A673 (cell line): ENCODE results near the gene NDOR1.

Experiments used
- CTCF ChIP-seq: fragments of 300-800, 200-600 bp; sonication (generic); conservative IDR thresholded peaks from 2 replicates; pipeline ENCODE4 v1.5.1; 2017; ENCODE audit warnings: low read depth, mild to moderate bottlenecking, antibody characterized with exemption, low read length, moderate library complexity, mixed read lengths
- EZH2 ChIP-seq: fragments of 200-600 bp; sonication (generic); IDR thresholded peaks from 2 replicates; pipeline ENCODE4 v1.6.1; 2017; ENCODE audit warnings: borderline replicate concordance, low read depth, mild to moderate bottlenecking, mixed read lengths, antibody characterized with exemption, low read length; ENCODE audit not compliant: poor library complexity, severe bottlenecking

GRCh38 chr9:137255448-137256114, 50.1 kb downstream of the NDOR1 start:
- no peak for TF ChIP-seq CTCF
- TF ChIP-seq EZH2: no peak
